Sciatic nerve (tissue), 2 donors: ENCODE results near the gene EPB41L1. TPM values are rescaled to one million over a fixed set of nuclear protein-coding genes. Genes with fewer than 3 reads are reported as not detected.

Source experiments
- ATAC-seq: fragments of 200-7000 bp; cut with Tn5 transposase; one replicate; pipeline ENCODE4 v1.9.1; 2020; ENCODE audit warnings: mild to moderate bottlenecking, moderate library complexity
- DNase-seq: peaks from one replicate; pipeline ENCODE4 v3.0.0-alpha.2; 2020; ENCODE audit warnings: low spot score
- intact Hi-C: fragments of 100-400 bp; cut with DNase I; formaldehyde crosslinking; loops from one replicate; pipeline ENCODE4 v1.14.2; 2022
- total RNA-seq: library from RNA; stranded (reverse); fragmentation: NEBNext Ultra II Directional; extraction: Animal tissue kit (Norgen Biotek cat#: 25700); gene quantifications from one replicate; pipeline ENCODE4 v1.2.1, GENCODE V29; 2021
- donor health status: DM: no; HTN: no; CAD: no.
- donor health status: DM: no; HTN: no; CAD: no.

EPB41L1 gene
- total RNA-seq, 1 donor from 2014 or later, result 53.2 TPM

GRCh38 chr20:36267605-36268381 is 113.3 kb downstream of the EPB41L1 start:
- ATAC-seq, result no peak
- intact Hi-C loops, result no loop called here
- DNase-seq, result no peak

GRCh38 chr20:36268440-36269342 is 114.2 kb downstream of the EPB41L1 start:
- no peak for ATAC-seq
- DNase-seq, result no peak
- intact Hi-C loops, result no loop called here

DNA sequence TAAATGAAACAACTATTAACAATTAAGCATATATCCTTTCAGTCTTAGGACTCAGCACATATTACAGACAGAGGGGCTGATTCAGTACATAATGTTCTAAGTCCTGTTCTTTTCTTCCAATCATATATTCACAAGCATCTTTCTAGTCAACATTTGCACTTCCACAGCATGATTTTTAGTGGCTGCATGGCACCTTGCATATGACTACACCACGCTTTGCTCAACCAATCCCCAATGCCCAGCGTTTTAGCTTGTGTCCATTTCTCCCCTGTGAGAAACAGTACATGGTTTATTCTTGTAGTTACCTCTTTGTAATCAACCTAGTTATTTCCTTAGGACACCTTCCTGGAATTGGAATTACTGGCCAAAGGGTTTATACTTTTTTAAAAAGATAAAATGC is 115.0 kb downstream of the EPB41L1 start:
- ATAC-seq, result no peak
- DNase-seq, result no peak
- intact Hi-C loops, result no loop called here

DNA sequence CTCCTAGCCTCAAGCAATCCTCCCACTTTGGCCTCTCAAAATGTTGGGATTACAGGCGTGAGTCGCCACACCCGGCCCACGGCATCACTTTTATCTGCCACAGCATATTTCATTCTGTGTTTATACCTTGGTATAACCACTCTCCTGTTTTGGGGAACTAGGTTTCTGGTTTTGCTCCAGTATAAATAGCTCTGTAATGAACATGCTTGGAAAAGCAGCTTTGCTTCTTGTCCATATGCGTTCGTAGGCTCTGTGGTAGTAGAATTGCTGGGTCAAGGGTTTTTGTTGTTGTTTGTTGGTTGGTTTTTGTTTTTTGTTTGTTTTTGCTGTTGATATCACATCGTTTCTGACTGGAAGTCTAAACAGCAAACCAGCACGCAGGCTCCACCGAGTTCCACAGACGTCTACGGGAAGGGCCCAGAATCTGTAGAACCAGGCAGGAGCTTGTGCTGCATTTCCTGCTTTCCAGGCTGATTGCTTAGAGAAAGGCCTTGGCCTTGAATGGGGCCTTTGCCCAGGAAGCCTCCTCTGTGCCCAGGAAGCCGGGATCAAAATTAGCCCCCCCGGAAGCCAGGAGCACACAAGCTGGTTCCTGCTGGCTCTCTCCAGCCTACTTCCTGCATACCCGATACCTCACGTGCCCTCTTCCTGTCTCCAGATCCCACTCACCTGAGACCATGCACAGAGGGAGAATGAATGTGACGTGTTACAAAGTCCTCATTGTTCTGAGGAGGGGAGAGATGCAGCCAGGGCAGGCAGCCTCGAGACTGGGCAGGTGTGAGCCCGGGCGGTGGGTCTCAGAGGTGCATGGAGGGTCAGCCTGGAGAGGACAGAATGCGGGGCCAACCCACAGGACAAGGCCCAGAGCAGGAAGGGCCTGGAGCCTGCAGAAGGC is 116.5 kb downstream of the EPB41L1 start:
- no peak for DNase-seq
- intact Hi-C loops, result no loop called here
- ATAC-seq, result no peak

GRCh38 chr20:36271639-36272546 is 117.4 kb downstream of the EPB41L1 start:
- ATAC-seq (no peak), DNase-seq (no peak)
- intact Hi-C loops, result no loop called here

GRCh38 chr20:36272547-36273220 is 118.1 kb downstream of the EPB41L1 start:
- ATAC-seq, result no peak
- intact Hi-C loops, result no loop called here

GRCh38 chr20:36273414-36274180 is 119.1 kb downstream of the EPB41L1 start:
- intact Hi-C loops, result no loop called here
- DNase-seq (no peak), ATAC-seq (no peak)

More at GRCh38 chr20:36272547-36273220, 118.1 kb downstream of the EPB41L1 start:
- DNase-seq, result no peak

GRCh38 chr20:36274181-36274841 is 119.8 kb downstream of the EPB41L1 start:
- no peak for ATAC-seq
- DNase-seq, result no peak
- intact Hi-C loops, result no loop called here

DNA sequence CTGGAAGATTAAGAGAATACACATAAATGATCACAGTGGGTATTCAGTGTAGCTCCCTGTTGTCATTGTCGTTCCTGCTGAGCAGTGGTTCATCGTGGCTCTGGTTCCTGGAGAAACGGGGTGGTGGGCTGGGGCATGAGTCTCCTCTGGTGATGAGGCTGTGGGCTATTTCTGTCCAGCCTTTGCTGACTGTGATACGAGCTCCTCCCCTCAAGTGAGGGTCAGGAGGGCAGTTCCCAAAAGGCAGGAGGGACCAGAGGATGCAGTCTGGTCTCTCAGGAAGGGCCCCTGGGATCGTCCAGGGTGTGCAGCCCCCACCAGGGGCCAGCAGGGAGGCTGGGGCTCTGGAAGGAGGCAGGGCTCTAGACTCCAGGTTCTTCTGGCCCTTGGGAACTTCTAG is 120.5 kb downstream of the EPB41L1 start:
- intact Hi-C loops, result no loop called here
- no peak for ATAC-seq
- no peak for DNase-seq

DNA sequence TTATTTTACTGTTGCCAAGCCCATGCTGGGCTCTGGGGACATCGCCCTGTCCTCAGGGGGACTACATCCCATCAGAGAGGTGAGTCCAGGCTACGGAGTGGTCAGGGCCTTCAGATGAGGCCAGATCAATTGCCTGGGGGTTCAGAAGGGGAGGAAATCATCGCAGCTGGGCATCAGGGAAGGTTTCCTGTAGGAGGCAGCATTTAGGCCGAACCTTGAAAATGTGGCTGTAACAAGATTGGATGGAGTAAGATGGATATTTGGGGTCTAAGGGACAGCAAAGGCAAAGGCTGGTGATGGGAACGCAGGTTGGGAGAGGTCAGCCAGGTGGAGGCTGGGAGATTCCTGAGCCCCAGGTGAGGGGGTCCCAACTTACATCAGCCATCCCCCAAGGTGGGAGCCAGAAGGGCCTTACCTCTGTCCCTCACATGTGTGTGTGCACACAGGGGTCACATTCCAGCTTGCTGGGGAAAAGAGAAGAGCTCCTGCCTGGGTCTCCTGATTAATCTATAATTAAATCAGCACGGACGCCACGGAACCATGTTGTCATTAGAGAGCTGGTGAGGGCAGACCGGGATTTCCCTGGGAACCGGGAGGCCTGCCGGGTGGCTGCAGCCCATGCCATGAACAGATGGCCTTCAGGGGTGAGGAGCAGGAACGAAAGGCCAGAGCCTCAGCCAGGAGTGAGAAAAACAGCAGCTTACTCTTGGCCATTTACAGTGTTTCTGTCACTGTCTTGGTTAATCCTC is 121.1 kb downstream of the EPB41L1 start:
- DNase-seq, result no peak
- ATAC-seq, result no peak
- intact Hi-C loops, result no loop called here

DNA sequence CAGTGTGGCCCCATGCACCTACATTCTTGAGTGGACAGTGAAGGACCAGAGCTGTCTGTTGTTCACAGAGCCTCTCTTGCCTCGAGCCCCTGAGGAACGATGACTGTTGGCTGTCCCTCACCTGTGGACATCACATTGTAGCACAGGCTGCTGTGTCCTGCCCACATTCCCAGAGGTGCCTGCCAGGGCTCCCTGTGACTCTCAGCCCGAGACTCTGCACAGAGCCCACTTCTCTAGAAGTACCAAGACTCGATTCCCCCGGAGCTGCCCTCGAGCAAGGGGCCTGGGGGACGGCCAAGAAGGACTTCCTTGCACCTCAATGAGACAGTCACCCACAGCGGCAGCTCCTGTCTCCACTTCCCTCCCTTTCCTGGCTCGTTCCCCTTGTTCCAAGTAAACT is 123.0 kb downstream of the EPB41L1 start:
- ATAC-seq (no peak), DNase-seq (no peak)
- intact Hi-C loops, result no loop called here

GRCh38 chr20:36279362-36279761 is 124.8 kb downstream of the EPB41L1 start:
- no peak for DNase-seq
- ATAC-seq, result no peak
- intact Hi-C loops, result no loop called here

GRCh38 chr20:36279776-36280175 is 125.2 kb downstream of the EPB41L1 start:
- intact Hi-C loops, result no loop called here
- no peak for DNase-seq
- no peak for ATAC-seq

DNA sequence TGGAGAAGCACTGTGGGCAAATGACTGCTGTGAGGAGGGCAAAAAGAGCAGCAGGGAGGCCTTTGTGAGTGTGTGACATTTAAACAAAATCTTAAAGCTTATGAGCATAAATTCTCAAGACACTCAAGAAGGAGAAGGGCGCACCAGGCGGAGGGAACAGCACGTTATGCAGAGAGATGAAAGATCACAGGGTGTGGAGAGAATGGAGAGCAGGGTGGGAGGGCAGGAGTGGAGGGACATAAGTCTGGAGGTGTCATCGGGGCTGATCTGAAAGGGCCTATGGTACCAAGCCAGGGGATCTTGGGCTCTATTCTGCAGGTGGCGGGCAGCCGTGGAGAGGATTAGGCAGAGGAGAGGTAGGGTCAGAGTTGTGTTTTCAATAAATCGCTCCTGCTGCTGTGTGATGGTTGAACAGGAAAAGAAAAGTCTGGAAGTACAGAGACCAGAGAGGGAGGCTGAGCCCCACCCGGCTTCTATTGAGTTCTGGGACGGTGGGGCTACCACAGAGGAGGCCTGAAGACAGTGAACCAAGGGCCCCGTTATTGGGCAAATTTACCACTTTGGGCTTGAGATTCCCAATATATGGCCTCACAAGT is 127.3 kb downstream of the EPB41L1 start:
- intact Hi-C loops, result no loop called here
- DNase-seq (no peak), ATAC-seq (no peak)
